ENCODE results near the gene PNPLA2. TPM values are rescaled to one million over a fixed set of nuclear protein-coding genes. Genes with fewer than 3 reads are reported as not detected.

Gene PNPLA2
- total RNA-seq, 3 donors from 2014 or later (not counting 1 experiment from before 2014, with no cell fraction given): 184 to 218 (median 201) TPM

DNA sequence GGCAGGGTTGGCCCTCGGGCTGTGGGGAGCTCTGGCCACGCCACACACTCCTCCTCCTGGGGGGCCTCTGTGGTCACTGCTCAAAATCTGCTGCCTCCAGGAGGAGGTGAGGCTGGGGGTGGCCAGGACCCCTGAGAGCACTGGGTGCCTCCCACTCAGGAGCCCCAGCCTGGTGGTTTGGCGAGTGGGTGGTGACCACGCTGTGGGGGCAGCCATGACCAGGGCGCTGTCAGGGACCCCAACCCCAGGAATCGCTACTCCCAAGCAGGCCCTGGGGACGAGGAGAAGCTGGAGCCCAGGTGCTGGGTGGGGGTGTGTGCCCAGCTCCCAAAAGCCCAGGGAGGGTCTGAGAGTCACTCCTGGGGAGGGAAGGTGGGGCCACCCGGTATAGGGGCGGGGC lies 54.1 kb downstream of the PNPLA2 start:
- Mint-ChIP-seq H3K9me3 (no peaks in the 10 kb centered on the region), H3K36me3 (no peaks in the 10 kb centered on the region), H3K4me3 (no peak overlapping the region), H3K4me1 (no peaks in the 10 kb centered on the region), H3K27ac (peak overlapping the region in 1 of 2 donors; percentile 47), H3K27me3 (ENCODE audit: low read depth in 2 of 2) (no peaks in the 10 kb centered on the region)
- DNase-seq: no peak
- Histone ChIP-seq H3K27me3 (ENCODE audit: control insufficient read depth, insufficient read depth, low read length) (no peaks in the 10 kb centered on the region), H3K4me3 (ENCODE audit: low read length) (no peak overlapping the region), H3K4me1 (ENCODE audit: control insufficient read depth, insufficient read depth, low read length) (no peaks in the 10 kb centered on the region), H3K27ac (ENCODE audit: low read length) (no peak overlapping the region), H3K9me3 (ENCODE audit: control insufficient read depth, insufficient read depth, low read length) (no peaks in the 10 kb centered on the region), H3K36me3 (ENCODE audit: control insufficient read depth, insufficient read depth, low read length) (peaks cover 3% of the 10 kb centered on the region)
- intact Hi-C loops (cut with micrococcal nuclease): no loop called here
- 89% methylated on average over 9 of the region's 9 CpGs for WGBS (ENCODE audit: insufficient coverage)
- ATAC-seq: no peak
- no peak for TF ChIP-seq CTCF (IDR thresholded peaks at IDR 0.05)

GRCh38 chr11:873706-874105 lies 55.0 kb downstream of the PNPLA2 start:
- no peaks in the 10 kb centered on the region for H3K27me3 Mint-ChIP-seq (ENCODE audit: low read depth in 2 of 2)
- no peaks in the 10 kb centered on the region for H3K4me1 ChIP-seq (ENCODE audit: control insufficient read depth, insufficient read depth, low read length)
- H3K36me3 ChIP-seq (ENCODE audit: control insufficient read depth, insufficient read depth, low read length): peaks cover 3% of the 10 kb centered on the region
- WGBS (ENCODE audit: insufficient coverage): 87% methylated on average over 9 of the region's 12 CpGs
- H3K27ac Mint-ChIP-seq: no peak overlapping the region
- no peak overlapping the region for H3K4me3 Mint-ChIP-seq
- ATAC-seq (no peak), DNase-seq (no peak)
- no peak overlapping the region for H3K4me3 ChIP-seq (ENCODE audit: low read length)
- H3K9me3 Mint-ChIP-seq: no peaks in the 10 kb centered on the region
- no peaks in the 10 kb centered on the region for H3K4me1 Mint-ChIP-seq
- H3K36me3 Mint-ChIP-seq: no peaks in the 10 kb centered on the region
- no peaks in the 10 kb centered on the region for H3K27me3 ChIP-seq (ENCODE audit: control insufficient read depth, insufficient read depth, low read length)
- intact Hi-C loops (cut with micrococcal nuclease): no loop called here
- TF ChIP-seq CTCF (IDR thresholded peaks at IDR 0.05): no peak
- no peak overlapping the region for H3K27ac ChIP-seq (ENCODE audit: low read length)
- no peaks in the 10 kb centered on the region for H3K9me3 ChIP-seq (ENCODE audit: control insufficient read depth, insufficient read depth, low read length)

Other genes with a start within 250 kb of the PNPLA2 start
- 10 to 100 TPM; 46.1 to 52.0 (median 46.9) TPM for gene PHRF1, start 242.4 kb upstream of the PNPLA2 start, total RNA-seq
- 10 to 100 TPM; 63.3 to 97.3 (median 77.3) TPM for gene IRF7, start 203.0 kb upstream of the PNPLA2 start, total RNA-seq
- not detected for gene CDHR5, start 194.0 kb upstream of the PNPLA2 start, total RNA-seq
- gene SCT, start 191.7 kb upstream of the PNPLA2 start, total RNA-seq: not detected
- 1 to 10 TPM in 1 of 3 donors, under 1 TPM in 2; 0.49 to 1.2 (median 0.61) TPM for gene DRD4, start 181.6 kb upstream of the PNPLA2 start, total RNA-seq
- gene DEAF1, start 123.7 kb upstream of the PNPLA2 start, total RNA-seq: 10 to 100 TPM; 25.9 to 26.9 (median 26.8) TPM
- 10 to 100 TPM; 17.8 to 42.1 (median 33.0) TPM for gene TMEM80, start 123.1 kb upstream of the PNPLA2 start, total RNA-seq
- gene EPS8L2, start 112.7 kb upstream of the PNPLA2 start, total RNA-seq: 10 to 100 TPM in 1 of 3 donors, 1 to 10 TPM in 2; 6.9 to 10.9 (median 9.3) TPM
- gene TALDO1, start 71.5 kb upstream of the PNPLA2 start, total RNA-seq: 10 to 100 TPM; 46.1 to 94.8 (median 55.4) TPM
- gene GATD1, start 41.4 kb upstream of the PNPLA2 start, total RNA-seq: 10 to 100 TPM; 40.4 to 43.1 (median 42.1) TPM
- not detected for gene CEND1, start 28.8 kb upstream of the PNPLA2 start, total RNA-seq
- gene SLC25A22, start 20.6 kb upstream of the PNPLA2 start, total RNA-seq: 10 to 100 TPM; 22.8 to 34.6 (median 31.5) TPM
- 10 to 100 TPM; 24.3 to 30.9 (median 25.2) TPM for gene PIDD1, start 13.7 kb upstream of the PNPLA2 start, total RNA-seq
- 1,000 to 10,000 TPM; 1,482 to 1,846 (median 1,534) TPM for gene RPLP2, start 8.9 kb upstream of the PNPLA2 start, total RNA-seq
- 10 to 100 TPM in 1 of 3 donors, 1 to 10 TPM in 2; 3.4 to 10.1 (median 3.8) TPM for gene CRACR2B, start 9.0 kb downstream of the PNPLA2 start, total RNA-seq
- 10 to 100 TPM; 40.9 to 68.3 (median 52.9) TPM for gene CD151, start 14.0 kb downstream of the PNPLA2 start, total RNA-seq
- 10 to 100 TPM; 48.2 to 63.8 (median 61.2) TPM for gene POLR2L, start 23.6 kb downstream of the PNPLA2 start, total RNA-seq
- gene TSPAN4, start 23.9 kb downstream of the PNPLA2 start, total RNA-seq: 10 to 100 TPM; 11.2 to 18.6 (median 14.6) TPM
- gene CHID1, start 91.9 kb downstream of the PNPLA2 start, total RNA-seq: 10 to 100 TPM; 32.6 to 40.3 (median 33.2) TPM
- 100 to 1,000 TPM in 1 of 3 donors, 10 to 100 TPM in 2; 57.2 to 120 (median 82.9) TPM for gene AP2A2, start 107.0 kb downstream of the PNPLA2 start, total RNA-seq
- not detected for gene MUC6, start 217.8 kb downstream of the PNPLA2 start, total RNA-seq